ENCODE results near the gene TPSAB1.

TPSAB1 gene

GRCh38 chr16:1220098-1220728 lies 20.3 kb upstream of the TPSAB1 start:
- TF ChIP-seq FOXP2 (optimal IDR thresholded peaks at IDR 0.05; ENCODE audit: borderline replicate concordance, extremely low read depth, extremely low read length, insufficient read depth) (no peak), REST (IDR thresholded peaks at IDR 0.05; ENCODE audit: insufficient read depth in 1 of 2, low read depth in 2 of 2, low read length in 2 of 2) (no peak), TAF1 (IDR thresholded peaks at IDR 0.05; ENCODE audit: borderline replicate concordance, insufficient read depth, low read length) (no peak), SIN3A (IDR thresholded peaks at IDR 0.05; ENCODE audit: borderline replicate concordance, insufficient read depth, low read length) (no peak), POLR2AphosphoS5 (IDR thresholded peaks at IDR 0.05; ENCODE audit: low read depth, low read length) (no peak)

- TF ChIP-seq FOXP2 (optimal IDR thresholded peaks at IDR 0.05; ENCODE audit: borderline replicate concordance, extremely low read depth, extremely low read length, insufficient read depth), result no peak
Measured at GRCh38 chr16:1220841-1221627, 19.5 kb upstream of the TPSAB1 start.

- no peak for TF ChIP-seq POLR2AphosphoS5 (IDR thresholded peaks at IDR 0.05; ENCODE audit: low read depth, low read length)
- no peak for TF ChIP-seq TAF1 (IDR thresholded peaks at IDR 0.05; ENCODE audit: borderline replicate concordance, insufficient read depth, low read length)
- TF ChIP-seq SIN3A (IDR thresholded peaks at IDR 0.05; ENCODE audit: borderline replicate concordance, insufficient read depth, low read length), result no peak
- TF ChIP-seq REST (IDR thresholded peaks at IDR 0.05; ENCODE audit: insufficient read depth in 1 of 2, low read depth in 2 of 2, low read length in 2 of 2), result no peak
- TF ChIP-seq FOXP2 (optimal IDR thresholded peaks at IDR 0.05; ENCODE audit: borderline replicate concordance, extremely low read depth, extremely low read length, insufficient read depth), result no peak
Measured at GRCh38 chr16:1221628-1222552, 18.6 kb upstream of the TPSAB1 start.

GRCh38 chr16:1222553-1223354 lies 17.8 kb upstream of the TPSAB1 start:
- TF ChIP-seq POLR2AphosphoS5 (IDR thresholded peaks at IDR 0.05; ENCODE audit: low read depth, low read length) (no peak), TAF1 (IDR thresholded peaks at IDR 0.05; ENCODE audit: borderline replicate concordance, insufficient read depth, low read length) (no peak), REST (IDR thresholded peaks at IDR 0.05; ENCODE audit: insufficient read depth in 1 of 2, low read depth in 2 of 2, low read length in 2 of 2) (no peak; a peak in 1 of 4 replicates), FOXP2 (optimal IDR thresholded peaks at IDR 0.05; ENCODE audit: borderline replicate concordance, extremely low read depth, extremely low read length, insufficient read depth) (no peak), SIN3A (IDR thresholded peaks at IDR 0.05; ENCODE audit: borderline replicate concordance, insufficient read depth, low read length) (no peak)

Data from PFSK-1 (cell line).